GM12891 (cell line): ENCODE results near the gene CACNA1A.

Experiments
- PAX5 ChIP-seq: IDR thresholded peaks from 2 replicates; pipeline ENCODE4 v1.6.1; 2011; ENCODE audit warnings: low read length, moderate library complexity, mild to moderate bottlenecking; ENCODE audit not compliant: insufficient read depth, severe bottlenecking
- POLR2A ChIP-seq: IDR thresholded peaks from 2 replicates; pipeline ENCODE4 v1.6.1; 2011; ENCODE audit warnings: low read depth, low read length, control low read depth
- POLR2AphosphoS5 ChIP-seq: IDR thresholded peaks from 2 replicates; pipeline ENCODE4 v1.6.1; 2011; ENCODE audit warnings: low read depth, low read length, control low read depth
- TAF1 ChIP-seq: IDR thresholded peaks from 2 replicates; pipeline ENCODE4 v1.6.1; 2011; ENCODE audit warnings: low read depth, low read length, control low read depth

DNA sequence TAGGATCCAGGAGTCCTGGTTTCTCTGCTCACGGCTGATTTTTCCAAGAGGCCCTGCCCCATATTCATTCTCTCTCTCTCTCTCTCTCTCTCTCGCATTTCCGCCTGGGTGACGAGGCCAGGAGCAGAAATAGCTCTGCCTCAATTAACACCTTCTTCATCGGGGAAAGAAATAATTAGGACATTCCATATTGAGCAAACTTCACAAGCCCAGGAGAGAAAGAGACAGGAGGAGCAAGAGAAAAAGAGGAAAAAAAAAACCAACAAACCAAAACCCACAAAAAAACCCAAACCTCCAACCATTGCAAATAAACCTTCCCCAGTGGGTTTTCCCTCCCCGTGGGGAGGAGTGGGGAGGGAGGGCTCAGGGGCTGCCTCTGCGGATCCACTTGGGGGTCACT, 143.0 kb downstream of the CACNA1A start:
- TF ChIP-seq POLR2AphosphoS5 (no peak), PAX5 (no peak), POLR2A (no peak), TAF1 (no peak)
